ENCODE data around the gene PLXNA4. TPM values are rescaled to one million over a fixed set of nuclear protein-coding genes. Genes with fewer than 3 reads are reported as not detected.

PLXNA4 gene
- total and polyA plus RNA-seq, 2 donors = 1.6 to 6.5 TPM

DNA sequence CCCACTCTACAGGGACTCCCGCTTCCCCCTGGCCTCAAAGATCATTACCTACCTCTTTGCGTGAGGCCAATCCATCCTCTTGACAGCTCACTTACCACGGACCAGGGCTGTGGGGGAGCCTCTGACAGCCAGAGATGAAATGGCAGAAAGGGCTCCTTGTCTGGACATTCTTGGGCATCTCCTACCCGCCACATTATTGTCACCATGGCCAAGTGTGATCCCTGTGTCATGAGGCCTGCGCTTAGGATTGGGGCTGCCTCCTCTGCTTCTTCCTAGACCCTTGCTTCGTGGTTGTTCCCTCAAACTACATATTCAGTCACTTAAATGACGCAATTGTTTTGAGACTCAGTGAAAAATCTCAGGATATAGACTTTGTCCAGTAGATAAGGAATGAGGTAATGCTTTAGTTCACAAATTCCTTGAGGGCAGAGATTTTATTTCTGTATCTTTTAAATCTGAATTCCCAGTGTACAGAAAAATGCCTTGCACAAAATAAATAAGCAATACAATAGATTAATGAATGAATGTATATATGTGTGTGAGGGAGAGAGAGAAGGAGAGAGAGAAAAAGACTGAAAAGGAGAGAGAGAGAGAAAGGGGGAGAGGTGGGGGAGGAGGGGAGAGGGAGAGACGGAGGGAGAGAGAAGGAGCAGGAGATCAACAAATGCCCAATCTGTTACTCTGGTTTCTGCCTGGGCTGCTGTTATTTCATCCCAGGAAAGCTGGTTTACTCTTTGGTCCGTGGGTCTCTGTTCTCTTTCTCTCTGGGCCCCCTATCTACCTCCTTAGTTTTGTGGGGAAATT, 159.0 kb downstream of the PLXNA4 start:
- Histone ChIP-seq H3K4me3 (ENCODE audit: low read depth, low read length) (no peak overlapping the region), H3K4me1 (ENCODE audit: insufficient read depth) (no peaks in the 10 kb centered on the region), H3K27ac (ENCODE audit: low read depth) (no peak overlapping the region), H3K36me3 (ENCODE audit: insufficient read depth) (no peaks in the 10 kb centered on the region)
- no peak for DNase-seq (ENCODE audit: extremely low spot score)
- WGBS = 88% methylated on average over 9 of the region's 9 CpGs

DNA sequence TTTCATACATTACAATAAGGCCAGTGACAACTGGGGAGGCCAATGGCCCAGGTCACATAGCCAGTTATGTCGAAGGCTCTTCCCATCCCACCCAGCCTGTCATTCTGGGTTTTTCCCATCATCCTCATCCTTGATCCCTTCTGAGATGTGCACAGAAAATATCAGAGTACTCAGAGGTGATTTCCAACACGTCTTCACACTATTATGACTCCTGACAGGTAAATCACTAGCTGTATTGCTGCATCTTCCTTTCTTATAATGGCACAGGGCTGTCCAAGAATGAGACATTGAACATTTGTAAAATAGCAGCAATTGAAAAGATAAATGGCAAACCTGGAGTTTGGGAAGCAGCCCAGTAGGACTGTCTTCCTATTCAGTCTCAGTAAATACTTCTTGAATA, 159.9 kb downstream of the PLXNA4 start:
- no peaks in the 10 kb centered on the region for H3K36me3 ChIP-seq (ENCODE audit: insufficient read depth)
- no peaks in the 10 kb centered on the region for H3K4me1 ChIP-seq (ENCODE audit: insufficient read depth)
- 94% methylated on average over 2 of the region's 2 CpGs for WGBS
- H3K4me3 ChIP-seq (ENCODE audit: low read depth, low read length) = no peak overlapping the region
- H3K27ac ChIP-seq (ENCODE audit: low read depth) = no peak overlapping the region
- no peak for DNase-seq (ENCODE audit: extremely low spot score)

DNA sequence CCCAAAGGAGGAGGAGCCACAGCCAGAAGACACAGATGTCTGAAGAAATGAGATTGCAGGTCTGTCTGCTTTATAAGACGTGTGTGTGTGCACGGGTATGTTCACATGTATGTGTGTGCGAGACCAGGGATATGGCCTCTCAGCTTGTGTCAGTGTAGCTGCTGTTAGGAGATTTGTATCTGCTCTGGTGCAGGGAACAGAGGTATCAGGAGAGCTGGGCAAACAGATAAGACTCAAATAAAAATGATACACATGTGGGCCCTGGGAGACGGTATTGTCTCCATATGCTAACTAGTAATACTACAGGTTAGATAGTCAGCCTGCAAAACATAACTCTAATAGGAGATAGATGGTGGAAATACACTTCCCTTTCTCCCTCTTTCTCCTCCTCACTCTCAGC, 161.0 kb downstream of the PLXNA4 start:
- whole genome bisulfite sequencing = 93% methylated on average over 4 of the region's 4 CpGs
- H3K4me1 ChIP-seq (ENCODE audit: insufficient read depth) = no peaks in the 10 kb centered on the region

DNA sequence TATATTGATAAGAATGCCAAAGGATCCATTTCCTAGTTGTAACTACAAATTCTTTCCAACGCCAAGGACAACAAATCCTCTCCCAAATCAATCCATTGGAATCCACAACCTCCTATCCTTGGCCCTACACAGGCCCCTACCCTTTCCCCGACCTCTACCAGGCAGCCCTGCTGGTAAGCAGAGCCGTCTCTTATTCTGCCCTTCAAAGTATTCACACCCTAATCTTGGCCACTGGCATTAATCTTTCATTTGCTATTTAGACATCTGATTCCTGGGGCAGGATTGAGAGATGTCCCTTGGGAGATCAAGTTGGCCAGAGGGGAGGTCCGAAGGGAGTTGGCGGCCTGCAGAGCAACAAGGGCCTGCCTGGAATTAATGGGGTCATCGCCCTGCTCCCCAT, 161.4 kb downstream of the PLXNA4 start:
- H3K27ac ChIP-seq (ENCODE audit: low read depth) = no peak overlapping the region
- 94% methylated on average over 6 of the region's 6 CpGs for WGBS
- H3K36me3 ChIP-seq (ENCODE audit: insufficient read depth) = no peaks in the 10 kb centered on the region
- no peak overlapping the region for H3K4me3 ChIP-seq (ENCODE audit: low read depth, low read length)
- no peak for DNase-seq (ENCODE audit: extremely low spot score)
- no peaks in the 10 kb centered on the region for H3K4me1 ChIP-seq (ENCODE audit: insufficient read depth)

More for the DNA sequence above, 161.0 kb downstream of the PLXNA4 start:
- DNase-seq (ENCODE audit: extremely low spot score) = no peak
- H3K36me3 ChIP-seq (ENCODE audit: insufficient read depth) = no peaks in the 10 kb centered on the region
- H3K27ac ChIP-seq (ENCODE audit: low read depth) = no peak overlapping the region
- no peak overlapping the region for H3K4me3 ChIP-seq (ENCODE audit: low read depth, low read length)

DNA sequence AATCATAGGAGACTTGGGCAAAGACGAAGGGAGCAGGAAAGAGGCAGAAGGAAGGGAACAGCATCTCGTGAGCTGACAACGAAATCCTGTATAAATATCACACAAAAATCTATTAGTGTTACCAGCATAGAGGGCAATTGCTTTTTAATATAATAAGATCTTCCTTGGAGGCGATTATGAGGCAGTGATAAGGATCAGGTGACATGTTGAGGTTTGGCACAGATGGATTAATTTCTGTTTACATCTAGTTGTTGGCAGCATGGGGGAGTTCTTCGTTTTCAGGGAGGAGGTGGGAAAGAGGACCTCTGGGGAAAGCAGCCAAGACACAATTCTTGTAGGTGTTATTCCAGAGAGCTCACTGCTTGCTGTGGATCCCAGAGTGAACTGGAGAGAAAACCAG, 163.8 kb downstream of the PLXNA4 start:
- Histone ChIP-seq H3K4me1 (ENCODE audit: insufficient read depth) (no peaks in the 10 kb centered on the region), H3K36me3 (ENCODE audit: insufficient read depth) (no peaks in the 10 kb centered on the region), H3K27ac (ENCODE audit: low read depth) (no peak overlapping the region), H3K4me3 (ENCODE audit: low read depth, low read length) (no peak overlapping the region)
- no peak for DNase-seq (ENCODE audit: extremely low spot score)
- 64% methylated on average over 5 of the region's 5 CpGs for WGBS

DNA sequence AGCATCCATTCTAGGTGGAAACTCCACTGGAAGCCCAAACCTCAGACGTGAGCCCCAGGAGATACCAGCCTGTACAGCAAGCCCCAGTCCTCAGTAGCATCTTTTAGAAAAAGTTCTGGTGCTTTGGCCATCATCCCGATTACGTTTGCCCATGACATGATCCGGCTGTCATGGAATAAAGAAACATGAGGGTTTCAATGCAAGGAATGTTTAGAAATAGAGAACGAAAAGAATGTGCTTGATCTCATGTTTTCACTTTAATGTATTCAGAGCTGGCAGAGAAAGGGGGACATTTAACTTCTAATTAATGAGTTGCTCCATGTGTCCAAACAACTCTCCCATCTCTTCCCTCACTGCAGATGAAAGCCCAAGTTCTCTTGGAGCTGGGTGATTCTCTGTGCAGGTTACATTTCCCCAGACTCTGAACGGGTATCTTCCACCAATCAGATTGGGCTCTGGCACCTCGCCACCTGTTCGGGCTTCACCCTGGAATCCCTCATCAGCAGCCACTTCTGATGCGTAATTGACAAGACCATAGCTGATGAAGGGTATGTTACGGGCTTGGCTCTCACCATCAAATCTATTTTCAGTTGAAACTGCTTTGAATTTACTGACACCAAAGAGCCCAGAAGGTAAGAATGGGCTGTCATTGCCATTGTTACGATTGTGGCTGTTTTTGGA, 165.3 kb downstream of the PLXNA4 start:
- Histone ChIP-seq H3K4me3 (ENCODE audit: low read depth, low read length) (no peak overlapping the region), H3K4me1 (ENCODE audit: insufficient read depth) (no peaks in the 10 kb centered on the region), H3K27ac (ENCODE audit: low read depth) (no peak overlapping the region), H3K36me3 (ENCODE audit: insufficient read depth) (no peaks in the 10 kb centered on the region)
- DNase-seq (ENCODE audit: extremely low spot score) = no peak
- 67% methylated on average over 11 of the region's 11 CpGs for WGBS

DNA sequence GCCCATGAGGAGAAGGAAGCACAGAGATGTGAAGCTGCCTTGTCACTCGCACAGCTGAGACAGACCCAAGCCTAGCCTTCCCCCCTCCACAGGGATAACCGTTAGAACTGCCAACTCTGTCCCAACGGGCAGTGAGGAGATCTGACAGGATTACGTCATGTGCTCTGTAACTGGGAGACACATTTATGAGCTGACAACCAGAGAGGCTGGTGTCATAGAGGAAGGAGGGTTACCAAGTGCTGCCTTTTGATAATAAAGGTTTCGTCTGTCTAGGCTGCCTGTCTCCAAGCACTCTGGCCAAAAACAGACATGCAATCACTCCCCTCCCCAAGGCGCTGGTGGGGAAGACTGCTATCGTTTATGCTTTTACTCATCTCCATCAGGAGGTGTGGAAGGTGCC, 165.9 kb downstream of the PLXNA4 start:
- no peaks in the 10 kb centered on the region for H3K4me1 ChIP-seq (ENCODE audit: insufficient read depth)
- H3K4me3 ChIP-seq (ENCODE audit: low read depth, low read length) = no peak overlapping the region
- H3K36me3 ChIP-seq (ENCODE audit: insufficient read depth) = no peaks in the 10 kb centered on the region
- DNase-seq (ENCODE audit: extremely low spot score) = no peak
- 23% methylated on average over 7 of the region's 7 CpGs for WGBS
- no peak overlapping the region for H3K27ac ChIP-seq (ENCODE audit: low read depth)

DNA sequence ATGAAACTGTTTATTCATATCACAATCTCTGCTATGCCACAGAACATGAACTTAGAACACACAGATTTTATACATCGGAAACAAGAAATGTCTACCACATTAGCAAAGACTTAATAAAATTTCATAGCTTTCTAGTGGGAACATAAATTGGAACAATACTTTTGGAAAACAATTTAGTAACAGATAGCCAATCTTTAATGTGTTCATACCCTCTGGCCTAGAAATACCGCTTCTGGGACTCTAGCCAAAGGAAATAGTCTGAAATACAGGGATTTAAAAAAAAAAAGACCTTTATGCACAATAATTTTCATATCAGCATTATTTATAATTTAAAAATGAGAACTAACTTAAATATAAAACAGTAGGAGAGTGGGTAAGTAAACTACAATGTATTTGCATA, 168.5 kb downstream of the PLXNA4 start:
- Histone ChIP-seq H3K4me1 (ENCODE audit: insufficient read depth) (no peaks in the 10 kb centered on the region), H3K36me3 (ENCODE audit: insufficient read depth) (no peaks in the 10 kb centered on the region), H3K4me3 (ENCODE audit: low read depth, low read length) (no peak overlapping the region), H3K27ac (ENCODE audit: low read depth) (no peak overlapping the region)
- WGBS = 73% methylated on average over 2 of the region's 2 CpGs
- no peak for DNase-seq (ENCODE audit: extremely low spot score)

DNA sequence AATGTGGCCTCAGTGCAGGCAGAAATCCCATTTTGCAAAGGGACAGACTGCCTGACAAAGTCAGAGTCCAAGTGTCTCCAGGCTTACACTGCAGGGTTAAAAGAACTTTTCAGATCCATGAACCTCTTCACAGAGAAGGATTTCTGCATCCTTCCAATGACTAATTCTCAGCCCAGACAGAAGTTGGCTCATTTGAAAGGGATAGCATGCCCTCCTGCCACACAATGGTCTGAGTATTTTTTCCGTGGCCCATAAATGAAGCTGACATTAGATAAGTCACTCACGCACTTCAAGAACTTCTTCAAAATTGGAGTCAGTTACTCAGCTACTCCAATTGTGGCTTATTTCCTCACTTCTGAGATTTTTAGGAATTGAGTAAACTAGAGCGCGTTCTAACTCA, 170.2 kb downstream of the PLXNA4 start:
- 97% methylated on average over 4 of the region's 4 CpGs for WGBS
- Histone ChIP-seq H3K27ac (ENCODE audit: low read depth) (no peak overlapping the region), H3K4me1 (ENCODE audit: insufficient read depth) (no peaks in the 10 kb centered on the region), H3K4me3 (ENCODE audit: low read depth, low read length) (no peak overlapping the region), H3K36me3 (ENCODE audit: insufficient read depth) (no peaks in the 10 kb centered on the region)
- no peak for DNase-seq (ENCODE audit: extremely low spot score)

DNA sequence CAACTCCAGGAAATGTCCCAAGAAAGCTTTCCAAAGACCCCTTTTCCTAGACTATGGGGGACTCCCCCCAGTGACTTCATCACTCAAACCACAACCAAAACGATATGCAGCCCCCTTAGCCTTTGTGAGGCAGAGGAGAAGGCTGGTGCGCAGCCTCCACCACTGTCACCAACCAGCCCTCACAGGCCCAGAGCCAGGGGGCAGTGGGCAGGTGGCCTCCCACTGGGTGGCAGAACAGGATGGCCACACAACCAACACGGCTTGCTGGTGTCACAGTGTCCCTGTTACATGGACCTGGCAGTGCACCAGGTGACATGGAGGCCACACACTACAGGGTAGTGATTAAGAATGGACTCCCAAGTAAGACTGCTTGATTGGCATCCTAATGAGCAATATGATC, 172.0 kb downstream of the PLXNA4 start:
- H3K36me3 ChIP-seq (ENCODE audit: insufficient read depth) = no peaks in the 10 kb centered on the region
- WGBS = 95% methylated on average over 3 of the region's 3 CpGs
- H3K27ac ChIP-seq (ENCODE audit: low read depth) = no peak overlapping the region
- DNase-seq (ENCODE audit: extremely low spot score) = no peak
- H3K4me3 ChIP-seq (ENCODE audit: low read depth, low read length) = no peak overlapping the region
- H3K4me1 ChIP-seq (ENCODE audit: insufficient read depth) = no peaks in the 10 kb centered on the region

DNA sequence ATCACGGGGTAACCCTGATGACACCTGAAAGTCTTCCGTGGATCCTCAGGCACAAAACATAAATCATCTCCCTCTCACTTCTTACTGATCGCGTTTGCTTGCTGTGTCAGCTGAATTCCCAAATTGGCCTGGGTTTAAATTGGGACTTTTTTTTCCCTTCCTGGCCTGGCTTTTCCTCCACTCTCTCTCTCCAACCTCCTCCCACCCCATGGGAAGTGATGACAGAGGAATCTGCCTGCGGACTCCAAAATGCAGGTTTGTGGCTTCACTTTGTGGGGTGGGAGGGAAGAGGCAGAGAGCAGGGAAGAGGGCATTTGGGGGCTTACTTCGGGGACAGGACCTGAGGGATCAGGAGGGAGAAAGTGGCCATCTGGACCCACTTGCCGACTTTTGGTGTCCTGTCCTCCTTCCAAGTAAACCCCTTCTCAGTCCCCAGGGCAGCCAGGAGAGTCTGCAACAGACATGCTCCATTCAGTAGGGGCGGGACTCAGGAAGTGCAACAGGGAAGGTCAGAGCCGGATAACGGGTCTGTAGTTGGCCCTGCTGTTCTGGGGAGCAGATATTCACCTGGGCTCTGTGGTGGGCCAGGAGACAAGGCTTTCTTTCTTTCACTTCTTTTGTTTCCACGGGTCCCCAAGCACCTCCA, 172.7 kb downstream of the PLXNA4 start:
- no peak overlapping the region for H3K27ac ChIP-seq (ENCODE audit: low read depth)
- no peaks in the 10 kb centered on the region for H3K4me1 ChIP-seq (ENCODE audit: insufficient read depth)
- DNase-seq (ENCODE audit: extremely low spot score) = no peak
- H3K36me3 ChIP-seq (ENCODE audit: insufficient read depth) = no peaks in the 10 kb centered on the region
- WGBS = 61% methylated on average over 11 of the region's 11 CpGs
- H3K4me3 ChIP-seq (ENCODE audit: low read depth, low read length) = no peak overlapping the region

DNA sequence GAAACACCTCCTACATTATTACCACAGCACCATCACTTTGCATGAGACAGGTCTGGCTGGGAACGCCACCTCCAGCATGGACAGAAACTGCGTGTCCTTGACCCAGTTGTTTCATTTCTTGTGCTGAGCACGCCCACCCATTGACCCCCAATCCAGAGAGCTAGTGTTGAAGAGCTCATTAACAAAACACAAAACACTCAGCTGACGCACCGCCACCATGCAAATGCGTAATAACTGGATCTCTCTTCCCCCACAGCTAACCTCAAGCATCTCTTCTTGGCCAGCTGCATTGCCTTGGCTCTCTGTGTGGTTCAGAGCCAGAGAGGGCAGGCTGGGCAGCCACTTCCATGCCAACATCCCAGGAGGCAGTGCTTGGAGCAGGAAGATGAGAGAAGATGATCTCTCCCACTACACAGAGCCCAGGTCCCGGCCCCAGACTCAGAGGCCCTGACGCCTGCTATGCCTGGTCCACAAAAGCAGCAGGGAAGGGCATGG, 173.5 kb downstream of the PLXNA4 start:
- no peak for DNase-seq (ENCODE audit: extremely low spot score)
- Histone ChIP-seq H3K27ac (ENCODE audit: low read depth) (no peak overlapping the region), H3K4me1 (ENCODE audit: insufficient read depth) (no peaks in the 10 kb centered on the region), H3K4me3 (ENCODE audit: low read depth, low read length) (no peak overlapping the region), H3K36me3 (ENCODE audit: insufficient read depth) (no peaks in the 10 kb centered on the region)
- WGBS = 88% methylated on average over 8 of the region's 8 CpGs

DNA sequence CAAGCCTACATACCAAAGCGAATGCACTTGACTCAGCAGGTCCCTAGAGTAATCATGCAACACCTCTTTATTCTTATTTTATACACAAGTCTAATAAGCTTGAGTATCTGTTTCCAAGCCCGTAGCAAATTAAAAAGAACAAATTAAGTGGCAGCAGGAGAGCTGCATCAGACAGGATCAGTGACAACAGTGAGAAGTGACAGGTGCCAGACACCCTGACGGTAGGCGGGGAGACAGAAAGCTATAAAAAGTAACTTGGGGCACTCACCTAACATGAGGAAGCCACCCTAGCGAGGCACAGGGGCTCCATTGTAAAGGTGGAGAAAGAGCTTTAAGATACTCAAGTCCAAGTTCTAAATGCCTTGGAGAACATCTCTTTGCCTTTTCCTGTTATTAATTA, 174.2 kb downstream of the PLXNA4 start:
- WGBS = 88% methylated on average over 5 of the region's 5 CpGs
- Histone ChIP-seq H3K4me3 (ENCODE audit: low read depth, low read length) (no peak overlapping the region), H3K4me1 (ENCODE audit: insufficient read depth) (no peaks in the 10 kb centered on the region), H3K27ac (ENCODE audit: low read depth) (no peak overlapping the region), H3K36me3 (ENCODE audit: insufficient read depth) (no peaks in the 10 kb centered on the region)
- DNase-seq (ENCODE audit: extremely low spot score) = no peak

Data from urinary bladder (tissue), 4 donors.